T1000 (cell line): ENCODE results near the gene TAGAP.
"Not testable (repeated sequence)": the region's sequence is repeated elsewhere in the genome, so short reads cannot be mapped to it uniquely, and the experiment has no call there.

ENCODE experiments used
- DNase-seq: peaks from one replicate; lab custom pipeline; 2025; ENCODE audit warnings: mixed read lengths; lab: John Stamatoyannopoulos, UW

TAGAP gene

DNA sequence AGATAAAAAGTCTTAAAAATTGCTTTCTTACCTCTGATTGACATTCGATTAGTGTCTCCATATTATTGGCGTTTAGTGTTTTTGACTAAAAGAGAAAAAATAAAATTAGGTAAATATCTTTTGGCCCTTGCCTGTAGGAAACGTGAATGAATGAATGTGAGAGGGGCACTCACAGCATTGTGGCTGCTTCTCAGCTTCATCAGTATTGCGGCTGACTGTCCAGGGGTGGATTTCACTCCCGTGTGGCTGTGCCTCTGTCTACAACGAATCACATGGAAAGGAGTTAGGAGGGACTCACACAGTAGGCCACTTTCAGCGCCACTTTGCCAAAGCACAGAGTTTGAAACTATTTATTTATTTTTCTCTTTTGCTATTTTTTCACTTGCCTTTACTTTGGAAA lies 844 bp downstream of the TAGAP start:
- DNase-seq: no peak

DNA sequence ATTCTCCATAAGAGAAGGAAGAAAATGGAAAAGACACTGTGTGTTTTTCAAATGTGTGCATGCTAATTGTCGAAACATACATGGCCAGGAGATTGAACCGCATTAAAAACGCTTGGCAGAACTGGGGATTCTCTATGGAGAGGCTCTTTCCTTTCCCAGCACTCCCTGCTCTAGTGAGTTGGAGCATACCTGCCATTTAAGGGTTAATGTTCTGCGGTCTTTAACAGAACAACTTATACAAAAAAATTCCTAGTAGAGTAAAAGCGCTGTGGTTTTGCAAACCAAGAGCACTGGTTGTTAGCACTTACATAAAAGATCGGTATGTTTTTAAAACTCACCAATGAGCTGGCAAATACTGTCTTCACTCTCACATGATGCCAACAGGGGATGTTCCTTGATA lies 1.5 kb downstream of the TAGAP start:
- DNase-seq: no peak

DNA sequence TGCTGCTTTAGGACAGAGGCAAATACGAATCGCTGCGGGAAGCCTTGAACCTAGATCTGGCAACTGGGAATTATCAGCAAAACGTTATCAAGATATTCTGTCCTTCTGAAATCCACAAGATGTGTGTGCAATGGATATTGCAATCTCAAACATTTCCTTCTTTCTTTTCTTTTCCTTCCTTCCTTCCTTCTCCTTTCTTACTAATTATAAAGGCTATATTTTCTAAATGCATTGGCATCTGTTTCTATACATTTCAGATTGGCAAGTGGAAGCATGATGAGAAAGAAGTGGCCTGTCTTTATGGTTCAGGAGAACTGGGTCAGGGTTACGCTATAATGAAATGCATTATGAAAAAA lies 2.0 kb downstream of the TAGAP start:
- DNase-seq: no peak

DNA sequence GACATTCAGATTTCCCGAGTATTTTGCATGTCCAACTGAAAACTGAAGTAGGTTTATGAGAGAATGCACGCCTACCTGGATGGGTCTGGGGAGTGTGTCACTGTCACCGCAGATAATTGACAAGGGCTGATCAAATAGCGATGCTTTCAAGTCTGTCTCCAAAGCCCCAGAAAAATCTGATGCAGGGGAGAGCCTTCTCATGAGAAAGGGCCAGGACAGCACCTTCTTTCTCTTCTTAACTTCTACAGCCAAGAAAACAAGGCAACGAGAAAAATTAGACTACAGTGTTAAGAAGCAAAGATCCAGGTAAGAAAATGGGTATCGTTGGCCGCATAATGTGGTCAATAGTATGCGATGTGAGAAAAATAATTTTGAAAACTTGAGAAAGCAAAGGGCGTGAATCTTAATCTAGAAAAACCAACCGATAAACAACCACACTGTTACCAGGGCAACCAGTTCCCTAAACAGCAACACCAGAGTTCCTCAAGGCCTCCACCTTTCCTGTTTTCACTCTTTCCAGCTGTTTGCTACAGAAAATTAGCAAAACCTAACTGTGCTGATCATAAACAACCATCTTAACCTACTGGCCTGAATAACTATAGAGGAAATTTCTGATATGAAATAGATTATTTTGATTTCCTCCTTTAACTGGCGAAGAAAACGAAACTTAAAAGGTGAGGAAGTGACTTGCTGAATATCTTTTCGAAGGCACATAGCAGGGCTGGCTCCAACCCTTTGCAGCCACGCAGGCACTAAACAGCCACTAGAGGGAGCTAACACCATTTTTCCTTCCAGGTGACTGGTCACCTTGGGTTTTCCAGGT lies 2.6 kb downstream of the TAGAP start:
- no peak for DNase-seq

DNA sequence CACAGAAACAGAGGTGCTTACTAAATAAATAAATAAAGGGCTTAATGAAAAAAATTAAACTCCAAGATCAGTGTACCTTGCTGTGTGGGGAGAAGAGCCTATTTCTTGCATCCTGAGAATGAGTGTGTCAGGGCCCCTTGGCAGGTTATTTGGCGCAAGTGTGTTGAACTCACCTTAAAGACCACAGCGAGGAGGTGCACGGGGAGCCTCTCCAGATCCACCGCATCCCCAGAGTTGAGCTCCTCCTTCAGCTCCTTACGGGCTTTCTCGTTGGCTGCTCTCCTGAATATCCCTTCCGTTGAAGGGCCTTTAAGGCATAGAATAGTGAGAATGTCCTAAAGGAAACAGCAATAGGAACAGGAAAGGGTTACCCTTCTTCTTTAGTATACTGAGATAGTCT lies 3.6 kb downstream of the TAGAP start:
- no peak for DNase-seq

DNA sequence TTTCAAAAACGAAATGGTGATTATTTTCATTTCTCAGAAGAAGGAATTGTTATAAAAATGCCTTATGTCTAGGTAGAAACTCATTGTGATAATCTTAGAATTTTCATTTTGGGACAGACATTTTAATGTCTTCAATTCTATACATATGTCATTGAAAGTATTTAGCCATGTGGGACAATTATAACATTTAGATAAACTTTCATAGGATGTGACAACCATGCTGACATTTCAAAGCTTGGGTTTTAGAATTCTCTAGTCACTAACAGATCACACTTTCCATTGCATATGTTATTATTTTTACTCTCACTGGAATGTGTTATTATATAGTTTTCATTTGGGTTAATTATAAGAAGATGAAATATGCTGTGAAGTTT lies 4.9 kb downstream of the TAGAP start:
- DNase-seq: no peak

DNA sequence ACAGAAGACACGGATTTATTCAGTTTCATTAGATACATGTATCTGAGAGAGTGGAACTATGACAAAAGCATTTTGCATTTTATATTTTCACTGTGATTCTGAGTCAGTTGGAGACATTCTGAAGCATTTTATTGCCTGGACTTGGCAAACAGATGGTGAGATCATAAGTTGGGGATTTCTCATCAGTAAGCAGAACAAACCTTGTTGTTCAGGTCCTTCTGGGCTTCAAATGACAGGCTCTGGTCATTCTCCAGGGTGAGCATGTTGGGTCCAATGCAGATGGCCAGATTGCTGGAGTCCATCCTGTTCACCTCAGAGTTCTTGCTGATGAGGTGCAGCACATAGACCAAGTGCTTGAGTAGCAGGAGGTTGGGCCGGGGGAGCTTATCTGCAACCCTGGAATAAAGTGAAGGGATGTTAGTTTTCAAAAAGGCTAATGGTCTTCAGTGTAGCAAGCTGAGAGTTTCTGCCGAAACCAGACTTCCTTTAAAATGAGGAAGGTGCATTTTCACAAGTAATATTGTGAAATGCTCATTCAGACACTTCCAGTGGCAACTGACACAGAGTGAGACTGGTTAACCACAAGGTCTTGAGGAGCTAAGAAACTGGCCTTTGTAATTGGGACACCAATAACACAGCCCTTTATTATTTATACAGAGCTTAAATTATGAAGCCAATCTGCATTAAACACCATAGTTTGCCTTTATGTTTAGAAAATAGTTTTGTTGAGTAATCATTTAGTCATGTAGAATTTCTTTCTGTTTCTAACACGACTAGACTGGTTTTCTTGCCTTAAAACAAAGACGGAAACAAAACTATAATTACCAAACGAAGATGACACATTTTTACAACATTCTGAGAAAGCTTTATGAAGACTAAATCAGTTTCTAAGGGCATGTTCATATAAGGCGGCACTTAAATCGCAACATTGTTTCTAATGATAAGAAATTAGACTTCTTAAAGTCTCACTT lies 5.6 kb downstream of the TAGAP start:
- no peak for DNase-seq

DNA sequence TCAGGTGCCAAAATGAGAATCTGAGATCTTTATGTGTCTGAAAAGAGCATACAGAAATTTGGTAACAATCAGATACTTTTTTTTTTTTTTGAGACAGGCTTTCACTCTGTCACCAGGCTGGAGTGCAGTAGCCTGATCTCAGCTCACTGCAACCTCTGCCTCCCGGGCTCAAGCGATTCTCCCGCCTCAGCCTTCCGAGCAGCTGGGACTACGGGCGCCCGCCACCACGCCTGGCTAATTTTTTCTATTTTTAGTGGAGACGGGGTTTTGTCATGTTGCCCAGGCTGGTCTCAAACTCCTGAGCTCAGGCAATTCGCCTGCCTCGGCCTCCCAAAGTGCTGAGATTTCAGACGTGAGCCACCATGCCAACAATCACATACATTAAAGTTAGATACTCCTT lies 6.5 kb downstream of the TAGAP start:
- not testable (repeated sequence) for DNase-seq

DNA sequence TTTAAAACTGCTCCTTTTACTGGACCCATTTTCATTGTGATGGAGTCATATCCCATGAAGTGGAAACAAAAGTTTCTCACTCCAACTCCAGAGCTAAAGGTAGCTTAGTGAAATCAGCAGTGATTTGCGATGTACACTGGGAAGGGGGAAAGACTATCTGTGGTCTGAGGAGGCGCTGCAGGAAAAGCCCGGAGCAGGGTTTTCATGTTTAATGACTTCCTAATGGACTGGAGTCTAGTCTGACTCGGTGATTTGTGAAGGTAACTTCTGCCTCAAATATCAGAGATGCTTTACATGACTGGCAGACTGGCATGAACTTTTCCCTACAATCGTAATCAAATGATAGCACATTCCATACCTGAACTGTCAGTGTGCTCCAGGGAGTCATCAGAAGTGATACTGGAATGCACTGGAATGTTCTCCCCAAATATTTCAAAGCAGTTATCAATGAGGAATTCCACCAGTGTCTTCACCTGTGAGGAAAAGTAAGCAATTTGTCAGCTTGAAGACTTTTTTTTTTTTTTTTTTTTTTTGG lies 7.0 kb downstream of the TAGAP start:
- no peak for DNase-seq

DNA sequence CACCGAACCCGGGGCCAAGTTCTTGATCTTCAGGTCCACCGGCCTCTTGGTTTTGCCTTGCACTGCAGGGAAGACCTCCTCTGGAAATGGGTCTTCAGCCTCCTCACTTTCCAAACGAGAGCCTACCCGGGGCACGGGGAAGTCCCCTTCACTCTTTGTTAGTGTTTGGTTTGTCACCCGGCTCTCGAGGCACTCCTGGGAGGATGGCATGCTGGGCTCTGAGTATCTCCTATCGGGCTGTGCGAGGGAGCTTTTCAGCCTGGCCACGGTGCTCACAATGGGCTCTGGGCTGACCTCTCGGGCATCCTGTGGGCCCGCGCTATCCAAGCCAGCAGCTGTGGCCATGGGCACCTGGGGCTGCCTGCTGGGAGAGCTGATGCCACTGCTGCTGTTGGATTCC lies 8.1 kb downstream of the TAGAP start:
- DNase-seq: no peak

DNA sequence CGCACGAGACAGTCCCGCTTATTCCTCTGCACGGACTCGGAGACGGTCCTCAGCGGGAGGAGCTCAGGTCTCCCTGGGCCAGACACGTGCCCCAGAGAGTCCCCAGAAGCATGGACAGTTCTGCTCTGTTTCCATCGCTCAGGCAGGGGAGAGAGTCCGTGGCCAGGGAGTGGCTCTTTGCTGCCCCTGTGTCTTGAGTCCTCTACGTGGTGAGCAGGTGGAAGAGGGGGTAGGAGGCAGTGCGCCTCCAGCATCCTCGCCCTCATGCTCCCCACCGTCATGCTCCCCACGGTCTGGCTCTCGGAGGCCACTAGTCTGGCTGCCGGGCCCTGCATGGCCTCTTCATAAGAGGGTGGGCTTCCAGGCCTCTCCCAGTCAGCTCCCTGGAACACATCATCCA lies 8.9 kb downstream of the TAGAP start:
- no peak for DNase-seq

DNA sequence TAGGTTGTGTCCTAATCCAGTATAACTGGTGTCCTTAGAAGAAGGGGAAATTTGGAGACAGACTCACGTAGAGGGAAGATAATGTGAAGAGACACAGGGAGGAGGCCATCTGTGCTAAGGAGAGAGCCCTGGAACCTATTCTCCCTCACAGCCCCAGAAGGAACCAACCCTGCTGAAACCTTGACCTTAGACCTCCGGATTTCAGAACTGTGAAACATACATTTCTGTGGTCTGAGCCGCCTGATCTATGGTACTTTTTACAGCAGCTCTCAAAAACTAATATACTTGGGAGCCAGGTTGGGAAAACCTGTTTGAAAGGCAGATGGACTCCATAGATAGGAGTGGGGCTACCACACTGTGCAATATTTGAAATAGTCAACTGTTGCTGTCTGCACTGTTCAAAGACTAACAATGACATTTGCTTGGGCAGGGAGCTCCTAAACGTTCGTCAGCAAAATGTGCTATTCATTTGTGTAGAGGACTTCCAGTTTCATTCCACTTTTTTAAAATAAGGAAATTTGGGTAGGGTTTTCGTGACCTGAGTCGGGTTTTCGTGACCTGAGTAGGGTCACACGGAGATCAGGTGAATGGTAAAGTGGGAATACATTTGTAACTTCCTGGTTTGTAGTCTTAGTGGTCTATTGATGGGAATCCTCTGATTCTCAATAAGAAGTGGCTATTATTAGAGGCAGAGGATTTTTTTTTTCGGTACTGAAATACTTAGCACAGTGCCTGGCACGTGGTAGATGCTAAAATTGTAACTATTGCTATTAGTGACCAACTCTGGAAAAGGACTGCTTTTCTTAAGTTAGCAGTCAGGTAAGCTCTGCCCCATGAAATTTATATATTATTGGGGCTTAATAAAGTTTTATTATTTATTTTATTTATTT lies 11.4 kb downstream of the TAGAP start:
- DNase-seq: no peak

DNA sequence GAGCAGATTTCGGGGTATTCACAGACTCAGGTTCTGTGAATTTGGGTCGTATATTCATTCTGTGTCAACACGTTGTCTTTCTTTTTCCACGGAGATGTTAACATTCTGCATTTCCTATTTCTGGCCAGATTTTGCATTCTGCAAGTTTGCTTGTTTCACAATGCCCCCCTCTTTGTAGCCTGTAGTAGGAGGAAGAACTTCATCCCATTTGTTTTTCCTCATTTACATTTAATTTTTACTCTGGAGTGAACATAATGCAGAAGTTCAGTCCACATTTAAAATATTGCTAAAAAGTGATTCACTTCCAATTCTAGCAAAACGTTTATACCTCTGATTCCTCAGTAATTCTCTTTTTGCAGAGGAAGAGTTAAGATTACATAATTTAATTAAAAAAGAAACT lies 12.9 kb downstream of the TAGAP start:
- no peak for DNase-seq

DNA sequence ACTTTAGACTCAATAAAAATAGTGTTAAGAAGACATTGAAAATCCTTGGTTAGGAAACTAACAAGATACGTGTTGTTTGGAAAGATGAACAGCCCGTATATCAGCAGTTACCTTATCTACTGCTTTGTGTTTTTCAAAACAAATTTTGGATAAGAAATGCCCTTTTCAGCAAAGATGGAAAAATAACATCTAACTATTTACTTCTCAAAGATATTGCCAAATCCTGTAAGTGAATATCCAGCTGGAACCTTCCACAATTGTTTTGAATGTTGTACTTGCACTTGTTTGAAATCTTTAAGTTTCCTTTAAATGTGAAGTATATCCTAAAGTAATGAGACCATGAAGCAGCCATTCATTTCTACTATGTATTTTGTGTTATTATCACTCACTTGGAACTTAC lies 14.6 kb downstream of the TAGAP start:
- DNase-seq: no peak

DNA sequence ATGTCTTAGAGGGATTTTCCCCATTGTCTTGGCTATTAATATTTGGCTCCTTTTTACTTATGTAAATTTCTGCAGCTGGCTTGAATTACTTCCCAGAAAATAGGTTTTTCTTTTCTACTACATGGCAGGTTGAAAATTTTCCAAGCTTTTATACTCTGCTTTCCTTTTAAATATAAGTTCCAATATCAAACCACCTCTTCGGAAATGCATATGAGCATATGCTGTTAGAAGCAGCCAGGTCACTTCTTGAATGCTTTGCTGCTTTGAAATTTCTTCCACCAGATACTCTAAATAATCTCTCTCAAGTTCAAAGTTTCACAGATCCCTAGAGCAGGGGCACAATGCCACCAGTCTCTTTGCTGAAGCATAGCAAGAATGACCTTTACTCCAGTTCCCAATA lies 19.6 kb downstream of the TAGAP start:
- not testable (repeated sequence) for DNase-seq

DNA sequence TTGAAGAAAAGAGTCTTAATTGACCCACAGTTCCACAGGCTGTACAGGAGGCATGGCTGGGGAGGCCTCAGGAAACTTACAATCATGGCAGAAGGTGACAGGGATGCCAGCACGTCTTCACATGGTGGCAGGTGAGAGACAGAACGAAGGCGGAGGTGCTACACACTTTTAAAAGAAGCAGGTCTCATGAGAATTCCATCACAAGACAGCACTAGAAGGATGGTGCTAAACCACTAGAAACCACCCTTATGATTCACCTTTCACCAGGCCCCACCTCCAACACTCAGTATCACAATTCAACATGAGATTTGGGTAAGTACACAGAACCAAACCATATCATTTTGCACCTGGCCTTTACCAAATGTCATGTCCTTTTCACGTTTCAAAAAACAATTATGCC lies 20.9 kb downstream of the TAGAP start:
- no peak for DNase-seq

DNA sequence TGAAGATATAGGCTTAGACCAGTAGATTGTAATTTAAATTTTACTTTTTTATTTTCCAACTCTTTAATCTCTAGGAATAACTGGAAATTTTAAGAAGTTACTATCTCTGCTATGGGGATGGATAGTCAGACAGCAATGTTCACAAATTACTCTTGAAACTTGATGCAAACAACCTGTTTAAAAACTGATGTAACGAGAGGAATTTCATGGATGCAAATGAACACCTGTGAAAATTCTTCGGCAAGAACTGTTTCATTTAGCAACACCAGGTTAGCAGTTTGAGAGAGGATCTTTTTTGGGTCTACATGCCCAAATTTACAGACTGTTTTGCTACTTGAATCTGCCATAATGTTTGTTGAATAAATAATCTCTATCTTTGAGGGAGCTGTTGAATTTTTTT lies 24.8 kb downstream of the TAGAP start:
- no peak for DNase-seq

DNA sequence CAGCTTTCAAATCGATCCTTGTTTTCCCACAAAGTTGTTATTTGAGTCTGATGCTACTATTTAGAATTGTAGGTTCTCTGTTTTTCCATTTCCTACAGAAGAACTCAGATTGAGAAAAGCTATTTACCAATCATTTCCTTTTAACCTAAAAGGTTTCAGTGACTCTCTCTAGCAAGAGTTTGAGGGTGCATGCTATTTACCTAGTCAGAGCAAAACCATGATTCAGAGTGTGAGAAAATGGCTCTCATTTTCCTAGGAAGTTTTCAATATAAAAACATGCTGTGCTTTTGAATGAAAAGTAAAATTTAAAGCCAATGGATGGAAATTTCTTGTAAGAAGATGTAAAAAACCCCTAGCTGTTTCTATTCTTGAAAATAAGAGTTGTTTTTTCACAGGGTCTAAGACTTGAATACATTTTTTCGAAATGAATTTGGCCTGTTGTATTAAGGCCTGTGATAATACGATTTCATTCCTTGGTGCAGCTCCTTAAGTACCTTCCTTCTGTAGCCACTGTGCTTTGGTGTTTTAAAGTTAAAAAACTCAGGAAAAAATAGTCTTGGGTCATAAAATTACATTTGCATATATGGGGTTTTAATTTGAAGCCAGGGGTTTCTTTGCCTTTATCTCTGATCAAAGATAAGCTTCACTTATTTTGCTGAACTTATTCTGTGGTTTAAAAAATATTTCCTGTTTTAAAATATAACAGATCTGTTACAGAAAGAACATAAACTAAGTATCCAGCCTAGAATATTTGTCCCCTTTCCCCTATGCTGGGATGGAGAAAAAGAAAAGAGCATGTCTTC lies 26.8 kb downstream of the TAGAP start:
- DNase-seq: no peak

DNA sequence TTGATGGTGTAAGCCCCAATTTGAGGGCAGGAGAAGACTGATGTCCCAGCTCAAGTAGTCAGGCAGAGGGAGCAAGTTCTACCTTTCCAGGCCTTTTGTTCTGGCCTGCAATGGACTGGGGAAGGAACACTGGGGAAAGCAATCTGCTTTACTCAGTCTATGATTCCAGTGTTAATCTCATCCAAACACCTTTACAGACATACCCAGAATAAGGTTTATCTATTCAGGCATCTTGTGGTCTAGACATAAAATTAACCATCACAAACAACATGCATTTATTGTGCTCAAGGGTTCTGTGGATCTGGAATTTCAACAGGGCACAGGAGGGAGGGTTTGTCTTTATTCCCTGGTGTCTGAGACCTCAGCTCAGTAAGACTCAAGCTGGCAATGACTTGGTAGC lies 30.4 kb downstream of the TAGAP start:
- no peak for DNase-seq

DNA sequence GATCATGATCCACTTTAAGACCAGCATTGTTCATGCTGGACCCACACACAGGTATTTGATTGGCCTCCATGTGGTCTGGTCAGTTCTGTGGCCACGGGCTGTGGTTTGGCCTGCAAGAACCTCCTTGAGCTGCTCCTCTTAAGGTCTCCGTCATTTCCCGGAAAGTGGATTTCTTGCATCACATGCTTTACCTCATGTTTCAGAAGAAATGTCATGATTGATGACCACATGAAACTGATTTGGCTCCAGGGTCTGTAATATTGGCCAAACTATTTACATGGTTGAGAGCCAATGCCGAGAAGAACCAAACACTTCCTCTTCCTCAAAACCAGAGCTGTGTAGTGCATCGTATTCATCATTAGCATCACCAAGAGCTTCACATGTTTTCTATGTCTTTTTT lies 31.6 kb downstream of the TAGAP start:
- DNase-seq: no peak

DNA sequence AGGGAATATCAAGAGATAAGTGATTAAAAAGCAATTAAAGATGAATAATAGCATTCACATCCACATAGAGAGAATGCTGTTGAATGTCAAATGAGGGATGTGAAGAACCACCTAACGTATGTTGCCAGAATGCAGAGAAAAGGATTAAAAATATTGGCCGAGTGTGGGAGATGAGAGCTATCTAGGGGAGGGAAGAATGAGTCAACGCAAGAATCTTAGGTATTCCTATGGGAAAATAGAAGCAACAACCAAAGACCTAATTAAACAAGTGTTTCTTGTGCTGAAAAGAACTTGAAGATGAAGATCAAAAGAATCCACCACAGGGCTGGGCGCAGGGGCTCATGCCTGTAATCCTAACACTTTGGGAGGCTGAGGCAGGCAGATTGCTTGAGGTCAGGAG lies 32.6 kb downstream of the TAGAP start:
- no peak for DNase-seq
